SU-DHL-6 (cell line): ENCODE results near the gene CERK.

Experiments used
- H2AFZ ChIP-seq: fragments of 200-600 bp; sonication (generic); 2 replicates; pipeline ENCODE4 v1.6.1; 2014; ENCODE audit warnings: low read depth, mild to moderate bottlenecking, moderate library complexity, mixed read lengths, antibody characterized with exemption, low read length; ENCODE audit not compliant: severe bottlenecking
- H3F3A ChIP-seq: fragments of 200-600 bp; shearing (Covaris generic); 2 replicates; pipeline ENCODE4 v1.6.0; 2016; ENCODE audit warnings: antibody characterized with exemption, mild to moderate bottlenecking; ENCODE audit not compliant: insufficient read depth
- H3K27ac ChIP-seq: fragments of 200-600 bp; sonication (generic); 2 replicates; pipeline ENCODE4 v1.5.1; 2016; ENCODE audit warnings: low read depth, mild to moderate bottlenecking, low read length, moderate library complexity, mixed read lengths
- H3K27me3 ChIP-seq: fragments of 200-600 bp; sonication (generic), shearing (Covaris generic); 2 replicates; pipeline ENCODE4 v1.6.0; 2014; ENCODE audit warnings: mild to moderate bottlenecking, low read length
- H3K36me3 ChIP-seq: fragments of 200-600 bp; sonication (generic); 2 replicates; pipeline ENCODE4 v1.6.1; 2014; ENCODE audit warnings: mild to moderate bottlenecking, low read length, mixed read lengths
- H3K4me2 ChIP-seq: fragments of 300-600, 200-600 bp; shearing (Covaris generic), sonication (generic); 2 replicates; pipeline ENCODE4 v1.6.0; 2014; ENCODE audit warnings: low read length, low read depth, mild to moderate bottlenecking; ENCODE audit not compliant: poor library complexity, severe bottlenecking
- H3K4me3 ChIP-seq: fragments of 200-600 bp; sonication (generic); 2 replicates; pipeline ENCODE4 v1.5.1; 2014; ENCODE audit warnings: antibody characterized with exemption, low read length, mild to moderate bottlenecking, mixed read lengths; ENCODE audit not compliant: insufficient read depth, poor library complexity, severe bottlenecking
- H3K79me2 ChIP-seq: fragments of 200-600 bp; sonication (generic); 2 replicates; pipeline ENCODE4 v1.6.1; 2014; ENCODE audit warnings: mild to moderate bottlenecking, low read length, moderate library complexity; ENCODE audit not compliant: insufficient read depth
- H3K9ac ChIP-seq: fragments of 200-600 bp; sonication (generic); 2 replicates; pipeline ENCODE4 v1.7.0; 2014; ENCODE audit warnings: mild to moderate bottlenecking, low read length
- H3K9me2 ChIP-seq: fragments of 200-600 bp; sonication (generic); replicated peaks from 2 replicates; pipeline ENCODE4 v1.6.1; 2014; ENCODE audit warnings: low read length; ENCODE audit not compliant: insufficient read depth
- H3K9me3 ChIP-seq: fragments of 200-600 bp; sonication (generic); 2 replicates; pipeline ENCODE4 v1.6.1; 2014; ENCODE audit warnings: low read length, mixed read lengths; ENCODE audit not compliant: insufficient read depth
- H4K20me1 ChIP-seq: fragments of 200-600 bp; sonication (generic); 2 replicates; pipeline ENCODE4 v1.6.1; 2014; ENCODE audit warnings: low read depth, mild to moderate bottlenecking, antibody characterized with exemption, low read length, moderate library complexity, mixed read lengths
- CTCF ChIP-seq: fragments of 200-600 bp; sonication (generic); IDR thresholded peaks from one replicate; pipeline ENCODE4 v1.5.1; 2017; ENCODE audit warnings: antibody characterized with exemption, mild to moderate bottlenecking, low read length, moderate library complexity; ENCODE audit not compliant: insufficient read depth, poor library complexity, severe bottlenecking
- EZH2phosphoT487 ChIP-seq: fragments of 200-600 bp; sonication (generic), shearing (Covaris generic); conservative IDR thresholded peaks from 2 replicates; pipeline ENCODE4 v1.6.1; 2018; ENCODE audit warnings: mild to moderate bottlenecking, antibody characterized with exemption, low read length, moderate library complexity, mixed read lengths

CERK gene

GRCh38 chr22:46696614-46697013 lies 41.4 kb downstream of the CERK start:
- TF ChIP-seq EZH2phosphoT487, result no peak
- no peak for TF ChIP-seq CTCF
- Histone ChIP-seq H3F3A (no peaks in the 10 kb centered on the region), H3K9me3 (no peaks in the 10 kb centered on the region), H3K4me3 (no peak overlapping the region), H3K4me2 (no peak overlapping the region), H3K27me3 (no peaks in the 10 kb centered on the region), H3K9ac (no peak overlapping the region), H4K20me1 (no peaks in the 10 kb centered on the region), H2AFZ (no peak overlapping the region), H3K79me2 (no peaks in the 10 kb centered on the region), H3K9me2 (no peaks in the 10 kb centered on the region), H3K27ac (no peak overlapping the region), H3K36me3 (no peaks in the 10 kb centered on the region)

GRCh38 chr22:46696229-46696518 lies 41.9 kb downstream of the CERK start:
- no peaks in the 10 kb centered on the region for H3K27me3 ChIP-seq
- H3K9ac ChIP-seq, result no peak overlapping the region
- H3K4me3 ChIP-seq, result no peak overlapping the region
- no peaks in the 10 kb centered on the region for H3K79me2 ChIP-seq
- no peak overlapping the region for H3K27ac ChIP-seq
- H3K4me2 ChIP-seq, result no peak overlapping the region
- no peaks in the 10 kb centered on the region for H3F3A ChIP-seq
- no peaks in the 10 kb centered on the region for H3K36me3 ChIP-seq
- no peaks in the 10 kb centered on the region for H3K9me2 ChIP-seq
- TF ChIP-seq CTCF (no peak), EZH2phosphoT487 (no peak)
- no peaks in the 10 kb centered on the region for H4K20me1 ChIP-seq
- no peaks in the 10 kb centered on the region for H3K9me3 ChIP-seq
- H2AFZ ChIP-seq, result no peak overlapping the region

DNA sequence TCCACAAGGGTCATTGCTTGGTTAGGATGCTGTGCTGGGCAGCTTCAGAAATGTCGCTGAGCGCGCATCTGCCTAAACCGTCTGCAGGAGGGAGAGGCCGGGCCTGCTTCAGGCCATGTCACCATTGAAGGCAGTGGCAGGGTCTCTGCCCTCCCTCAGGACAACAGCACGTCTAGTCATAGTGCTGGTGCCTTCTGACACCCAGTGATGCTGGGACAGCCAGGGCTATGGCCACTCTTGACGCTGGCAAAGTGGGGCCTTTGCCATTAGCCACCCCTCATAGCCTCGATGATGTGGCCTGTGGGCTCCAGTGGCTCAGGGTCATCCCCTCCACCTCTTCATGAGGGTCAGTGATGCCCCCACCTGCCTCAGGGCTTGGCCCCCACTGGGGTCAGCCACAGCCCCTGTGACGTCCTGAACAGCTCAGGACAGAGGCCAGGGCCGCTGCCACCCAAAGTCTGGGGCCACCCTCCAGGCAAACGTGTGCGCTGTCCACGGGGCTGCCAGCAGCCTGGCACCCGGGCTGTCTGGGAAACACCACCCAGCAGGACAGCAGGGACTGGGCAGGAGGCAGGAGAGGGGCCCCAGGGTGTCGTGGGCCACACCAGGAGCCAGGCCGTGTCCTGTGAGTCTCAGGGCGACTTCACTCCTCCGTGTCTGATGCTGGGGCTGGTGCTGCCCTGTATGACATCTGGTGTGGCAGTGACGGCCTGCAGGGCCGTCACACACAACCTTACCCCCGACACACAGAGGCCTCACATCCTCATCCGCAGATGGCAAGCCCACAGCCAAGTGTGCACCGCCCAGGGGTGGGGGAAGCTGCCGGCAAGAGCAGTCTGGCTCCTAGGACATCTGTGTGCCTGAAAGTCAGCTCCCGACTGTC lies 42.5 kb downstream of the CERK start:
- Histone ChIP-seq H3K27me3 (no peaks in the 10 kb centered on the region), H3K36me3 (no peaks in the 10 kb centered on the region), H3K9me3 (no peaks in the 10 kb centered on the region), H3K4me3 (no peak overlapping the region), H3K9ac (no peak overlapping the region), H3K9me2 (no peaks in the 10 kb centered on the region), H3K4me2 (no peak overlapping the region), H4K20me1 (no peaks in the 10 kb centered on the region), H3K79me2 (no peaks in the 10 kb centered on the region), H2AFZ (no peak overlapping the region), H3K27ac (no peak overlapping the region), H3F3A (no peaks in the 10 kb centered on the region)
- TF ChIP-seq CTCF (no peak), EZH2phosphoT487 (no peak)
